ENCODE results near the gene DHRS3. TPM values are rescaled to one million over a fixed set of nuclear protein-coding genes. Genes with fewer than 3 reads are reported as not detected.
"Not testable (repeated sequence)": the region's sequence is repeated elsewhere in the genome, so short reads cannot be mapped to it uniquely, and the experiment has no call there.

Gene DHRS3
- total and polyA plus RNA-seq, 10 donors, result 8.9 to 41.0 (median 28.7) TPM

- TF ChIP-seq POLR2A (IDR thresholded peaks at IDR 0.05) (no peak), CTCF (IDR thresholded peaks at IDR 0.05 in 8 of 11, conservative IDR thresholded peaks at IDR 0.05 in 3 of 11) (no peak), POLR2AphosphoS5 (IDR thresholded peaks at IDR 0.05) (no peak)
- no peak overlapping the region for H3K4me3 ChIP-seq
- WGBS, 5 donors, result 67 to 85% (median 76%) methylated on average over 9 of the region's 9 CpGs
- no peaks in the 10 kb centered on the region for H3K27me3 ChIP-seq (replicated peaks in 1 of 7)
- no peak overlapping the region for H3K27ac ChIP-seq
- intact Hi-C loops (cut with DNase I; ENCODE audit: low total_unique reads), result no loop called here
- no peaks in the 10 kb centered on the region for H3K4me1 ChIP-seq
- DNase-seq, result no peak
- peaks cover 0 to 45% (median 19%) of the 10 kb centered on the region in 6 donors for H3K36me3 ChIP-seq
- H3K9me3 ChIP-seq, result peaks cover 7 to 37% (median 34%) of the 10 kb centered on the region in 8 donors
Observed at GRCh38 chr1:12566484-12567287, 51.3 kb downstream of the DHRS3 start.

- Histone ChIP-seq H3K4me1 (no peaks in the 10 kb centered on the region), H3K27me3 (replicated peaks in 1 of 7) (no peaks in the 10 kb centered on the region), H3K36me3 (peaks cover 0 to 37% (median 17%) of the 10 kb centered on the region in 6 donors), H3K9me3 (peaks cover 7 to 40% (median 35%) of the 10 kb centered on the region in 8 donors), H3K27ac (no peak overlapping the region), H3K4me3 (no peak overlapping the region)
- WGBS, 5 donors, result 77 to 85% (median 82%) methylated on average over 7 of the region's 7 CpGs
- no peak for TF ChIP-seq POLR2AphosphoS5 (IDR thresholded peaks at IDR 0.05)
- no peak for TF ChIP-seq CTCF (IDR thresholded peaks at IDR 0.05 in 8 of 11, conservative IDR thresholded peaks at IDR 0.05 in 3 of 11)
- TF ChIP-seq POLR2A (IDR thresholded peaks at IDR 0.05), result no peak
- DNase-seq, result no peak
- intact Hi-C loops (cut with DNase I; ENCODE audit: low total_unique reads), result no loop called here
Observed at GRCh38 chr1:12565966-12566352, 52.1 kb downstream of the DHRS3 start.

- TF ChIP-seq CTCF (IDR thresholded peaks at IDR 0.05 in 8 of 11, conservative IDR thresholded peaks at IDR 0.05 in 3 of 11) (no peak), POLR2AphosphoS5 (IDR thresholded peaks at IDR 0.05) (no peak), POLR2A (IDR thresholded peaks at IDR 0.05) (no peak)
- no peaks in the 10 kb centered on the region for H3K4me1 ChIP-seq
- WGBS, 5 donors, result 85 to 88% (median 86%) methylated on average over 8 to 10 of the region's 10 CpGs
- no peak overlapping the region for H3K4me3 ChIP-seq
- no peak overlapping the region for H3K27ac ChIP-seq
- no peak for DNase-seq
- H3K36me3 ChIP-seq, result peaks cover 0 to 31% (median 11%) of the 10 kb centered on the region in 6 donors
- intact Hi-C loops (cut with DNase I; ENCODE audit: low total_unique reads), result no loop called here
- H3K27me3 ChIP-seq (replicated peaks in 1 of 7), result no peaks in the 10 kb centered on the region
- peaks cover 7 to 40% (median 35%) of the 10 kb centered on the region in 8 donors for H3K9me3 ChIP-seq
Observed at GRCh38 chr1:12565094-12565965, 52.7 kb downstream of the DHRS3 start.

GRCh38 chr1:12564251-12564650 lies 53.8 kb downstream of the DHRS3 start:
- 90 to 96% (median 94%) methylated on average over 3 of the region's 3 CpGs for WGBS, 5 donors
- intact Hi-C loops (cut with DNase I; ENCODE audit: low total_unique reads), result not testable (repeated sequence)

More at GRCh38 chr1:12564251-12564650, 53.8 kb downstream of the DHRS3 start:
- DNase-seq; H3K4me1 ChIP-seq; H3K27ac ChIP-seq; H3K27me3 ChIP-seq (replicated peaks in 1 of 7); H3K4me3 ChIP-seq: not testable (repeated sequence)
- Histone ChIP-seq H3K36me3 (peaks cover 0 to 22% (median 9%) of the 10 kb centered on the region in 6 donors), H3K9me3 (peaks cover 7 to 40% (median 35%) of the 10 kb centered on the region in 8 donors)

Measured in spleen (tissue), 11 donors.